SU-DHL-6 (cell line): Measurements from ENCODE around the gene IGSF1.

Experiments used
- CTCF ChIP-seq: fragments of 200-600 bp; sonication (generic); IDR thresholded peaks from one replicate; pipeline ENCODE4 v1.5.1; 2017; ENCODE audit warnings: antibody characterized with exemption, mild to moderate bottlenecking, low read length, moderate library complexity; ENCODE audit not compliant: insufficient read depth, poor library complexity, severe bottlenecking
- EZH2phosphoT487 ChIP-seq: fragments of 200-600 bp; sonication (generic), shearing (Covaris generic); conservative IDR thresholded peaks from 2 replicates; pipeline ENCODE4 v1.6.1; 2018; ENCODE audit warnings: mild to moderate bottlenecking, antibody characterized with exemption, low read length, moderate library complexity, mixed read lengths

DNA sequence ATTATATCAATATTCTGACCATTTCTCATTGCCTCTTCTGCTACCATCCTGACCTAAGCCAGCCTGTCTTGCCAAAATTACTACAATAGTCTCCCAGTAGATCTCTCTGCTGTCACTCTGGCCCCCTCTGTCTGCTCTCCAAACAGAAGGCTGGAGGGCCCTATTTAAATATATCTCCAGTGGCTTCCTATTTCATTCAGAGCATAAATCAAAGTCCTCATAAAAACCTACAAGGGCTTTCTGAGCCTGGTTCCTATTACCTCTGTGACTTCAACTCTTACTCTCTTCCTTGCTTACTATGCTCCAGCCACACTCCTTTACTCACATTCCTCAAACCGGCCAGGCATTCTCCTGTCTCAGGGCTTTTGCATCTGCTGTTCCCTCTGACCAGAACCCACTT is 19.0 kb downstream of the IGSF1 start:
- TF ChIP-seq CTCF (no peak), EZH2phosphoT487 (no peak)
